H1 (cell line): Measurements from ENCODE around the gene DIO3. TPM values are rescaled to one million over a fixed set of nuclear protein-coding genes. Genes with fewer than 3 reads are reported as not detected.

Experiments
- CTCF ChIA-PET: fragments of 300-600 bp; sonication (Branson Sonifier 250); formaldehyde crosslinking; loops from one replicate; lab custom pipeline; 2021; ENCODE audit not compliant: partially characterized antibody; lab: Charles Lee
- POLR2A ChIA-PET: fragments of 300-600 bp; sonication (Branson Sonifier 250); formaldehyde crosslinking; loops from one replicate; lab custom pipeline; 2021; ENCODE audit warnings: inconsistent platforms; ENCODE audit not compliant: partially characterized antibody; lab: Charles Lee
- DNase-seq, 2 experiments: peaks; one replicate each; pipeline versions ENCODE4 v3.0.0 to v3.0.0-alpha.2; 2010 to 2022; ENCODE audit warnings: low spot score in 2 of 2, low read depth in 1 of 2, mixed read lengths in 1 of 2
- FAIRE-seq: peaks from 2 replicates; lab custom pipeline; 2011; peaks lifted over from hg19 to GRCh38; lab: Jason Lieb, UNC
- H2AFZ ChIP-seq: 2 replicates; pipeline ENCODE4 v1.8.1; 2012; ENCODE audit warnings: low read length, inconsistent platforms
- H2AK5ac ChIP-seq: 2 replicates; pipeline ENCODE4 v1.6.1; 2013; ENCODE audit warnings: low read depth, low read length
- H2BK120ac ChIP-seq: replicated peaks from 2 replicates; pipeline ENCODE3; 2013; ENCODE audit warnings: low read depth, low read length, inconsistent platforms
- H2BK12ac ChIP-seq: 2 replicates; pipeline ENCODE4 v1.6.1; 2013; ENCODE audit warnings: low read depth, low read length
- H2BK15ac ChIP-seq: 2 replicates; pipeline ENCODE4 v1.6.1; 2013; ENCODE audit warnings: low read length
- H2BK20ac ChIP-seq: 2 replicates; pipeline ENCODE4 v1.6.1; 2013; ENCODE audit warnings: low read length
- H2BK5ac ChIP-seq: 2 replicates; pipeline ENCODE4 v1.6.1; 2013; ENCODE audit warnings: low read depth, low read length
- H3K14ac ChIP-seq: 2 replicates; pipeline ENCODE4 v1.6.1; 2013; ENCODE audit warnings: inconsistent platforms; ENCODE audit not compliant: insufficient read length
- H3K18ac ChIP-seq: 2 replicates; pipeline ENCODE4 v1.6.1; 2013; ENCODE audit warnings: low read length; ENCODE audit errors: extremely low read depth
- H3K23ac ChIP-seq: 2 replicates; pipeline ENCODE4 v1.6.1; 2013; ENCODE audit warnings: inconsistent platforms; ENCODE audit not compliant: insufficient read length
- H3K23me2 ChIP-seq: 2 replicates; pipeline ENCODE4 v1.6.1; 2013; ENCODE audit warnings: low read depth, low read length
- H3K27ac ChIP-seq: 2 replicates; pipeline ENCODE4 v1.6.1; 2011; ENCODE audit warnings: low read depth, low read length, inconsistent platforms
- H3K27me3 ChIP-seq, 4 experiments: replicated peaks in 1 of 4; 1 replicate in 1 of 4; 2 replicates in 3 of 4; pipeline versions ENCODE4 v1.6.1 to v1.8.1; 2011 to 2013; ENCODE audit warnings: low read length in 3 of 4, mild to moderate bottlenecking in 3 of 4, inconsistent platforms in 2 of 4, mixed read lengths in 2 of 4, moderate library complexity in 1 of 4; ENCODE audit not compliant: control insufficient read depth in 3 of 4, insufficient read depth in 3 of 4; ENCODE audit errors: extremely low read depth in 1 of 4
- H3K36me3 ChIP-seq, 4 experiments: 2 replicates each; pipeline versions ENCODE4 v1.6.1 to v1.8.1; 2011 to 2013; ENCODE audit warnings: mild to moderate bottlenecking in 4 of 4, low read length in 3 of 4, moderate library complexity in 2 of 4, control low read depth in 1 of 4, inconsistent platforms in 1 of 4; ENCODE audit not compliant: insufficient read depth in 4 of 4, control insufficient read depth in 2 of 4
- H3K4ac ChIP-seq: replicated peaks from 2 replicates; pipeline ENCODE3; 2013; ENCODE audit warnings: low read length, low read depth, mixed read lengths, inconsistent platforms; ENCODE audit not compliant: insufficient read length
- H3K4me1 ChIP-seq, 4 experiments: replicated peaks in 1 of 4; 1 replicate in 1 of 4; 2 replicates in 3 of 4; pipeline versions ENCODE4 v1.6.1 to v1.8.1; 2011 to 2013; ENCODE audit warnings: low read length in 3 of 4, inconsistent platforms in 2 of 4, mixed read lengths in 1 of 4; ENCODE audit not compliant: insufficient read depth in 4 of 4, control insufficient read depth in 3 of 4
- H3K4me2 ChIP-seq, 2 experiments: 2 replicates each; pipeline versions ENCODE4 v1.6.1 to v1.8.1; 2011 to 2013; ENCODE audit warnings: low read depth in 2 of 2, low read length in 2 of 2, control low read depth in 1 of 2, inconsistent platforms in 1 of 2, mild to moderate bottlenecking in 1 of 2; ENCODE audit not compliant: insufficient read depth in 1 of 2
- H3K4me3 ChIP-seq, 4 experiments: fragments of 200-600, 300-600 bp in 1 of 4; sonication (generic), shearing (Covaris generic), sonication (Bioruptor Twin) in 1 of 4; 2 replicates each; pipeline versions ENCODE4 v1.5.1 to v1.8.1; 2011 to 2016; ENCODE audit warnings: low read length in 4 of 4, low read depth in 3 of 4, control low read depth in 2 of 4, inconsistent platforms in 2 of 4, mild to moderate bottlenecking in 2 of 4, mixed read lengths in 1 of 4, moderate library complexity in 1 of 4; ENCODE audit not compliant: insufficient read depth in 2 of 4; ENCODE audit errors: extremely low read depth in 1 of 4
- H3K56ac ChIP-seq: replicated peaks from 2 replicates; pipeline ENCODE3; 2013; ENCODE audit warnings: low read depth, mild to moderate bottlenecking, mixed read lengths, low read length, inconsistent platforms; ENCODE audit not compliant: insufficient read length
- H3K79me1 ChIP-seq: 2 replicates; pipeline ENCODE4 v1.6.1; 2013; ENCODE audit warnings: low read depth, low read length, control low read depth
- H3K79me2 ChIP-seq, 2 experiments: 2 replicates each; pipeline versions ENCODE4 v1.6.1 to v1.8.1; 2012 to 2013; ENCODE audit warnings: low read length in 2 of 2, mild to moderate bottlenecking in 2 of 2, inconsistent platforms in 1 of 2; ENCODE audit not compliant: insufficient read depth in 2 of 2, control insufficient read depth in 1 of 2
- H3K9ac ChIP-seq, 4 experiments: replicated peaks in 1 of 4; 1 replicate in 1 of 4; 2 replicates in 3 of 4; pipeline versions ENCODE4 v1.6.1 to v1.8.1; 2011 to 2013; ENCODE audit warnings: low read depth in 3 of 4, low read length in 3 of 4, control low read depth in 2 of 4, mild to moderate bottlenecking in 2 of 4, moderate library complexity in 2 of 4, inconsistent platforms in 1 of 4; ENCODE audit errors: extremely low read depth in 1 of 4
- H3K9me3 ChIP-seq, 2 experiments: 2 replicates each; pipeline versions ENCODE4 v1.6.1 to v1.8.1; 2012 to 2013; ENCODE audit warnings: mild to moderate bottlenecking in 2 of 2, moderate library complexity in 2 of 2, control low read depth in 1 of 2, inconsistent platforms in 1 of 2, low read depth in 1 of 2, low read length in 1 of 2, mixed read lengths in 1 of 2; ENCODE audit not compliant: insufficient read depth in 2 of 2
- H4K20me1 ChIP-seq, 2 experiments: replicated peaks in 1 of 2; 2 replicates each; pipeline versions ENCODE3 to v1.8.1; 2011 to 2013; ENCODE audit warnings: inconsistent platforms in 2 of 2, low read length in 2 of 2, mild to moderate bottlenecking in 1 of 2; ENCODE audit not compliant: insufficient read depth in 2 of 2, control insufficient read depth in 1 of 2
- H4K5ac ChIP-seq: 2 replicates; pipeline ENCODE4 v1.6.1; 2013; ENCODE audit warnings: low read length, low read depth, mixed read lengths, inconsistent platforms; ENCODE audit not compliant: insufficient read length
- H4K8ac ChIP-seq: 2 replicates; pipeline ENCODE4 v1.8.0; 2013; ENCODE audit warnings: mild to moderate bottlenecking, moderate library complexity, low read length, inconsistent platforms; ENCODE audit not compliant: insufficient read depth; ENCODE audit errors: extremely low read depth
- H4K91ac ChIP-seq: replicated peaks from 2 replicates; pipeline ENCODE3; 2013; ENCODE audit warnings: low read length, mixed read lengths, inconsistent platforms; ENCODE audit not compliant: insufficient read length
- ASH2L ChIP-seq: fragments of 200-600, 300-600 bp; sonication (generic); IDR thresholded peaks from one replicate; pipeline ENCODE4 v1.7.1; 2017; ENCODE audit warnings: low read length
- ATF3 ChIP-seq: IDR thresholded peaks from 2 replicates; pipeline ENCODE4 v1.6.1; 2011; ENCODE audit warnings: low read depth, mild to moderate bottlenecking, low read length; ENCODE audit not compliant: insufficient read depth
- CHD1 ChIP-seq: IDR thresholded peaks from 2 replicates; pipeline ENCODE4 v1.6.1; 2012; ENCODE audit warnings: low read depth, low read length, improper control_type of control experiment
- CTBP2 ChIP-seq: IDR thresholded peaks from 2 replicates; pipeline ENCODE4 v1.7.0; 2011; ENCODE audit warnings: borderline replicate concordance, mild to moderate bottlenecking, moderate library complexity, mixed read lengths, low read length; ENCODE audit not compliant: insufficient read depth, insufficient read length
- NANOG ChIP-seq: IDR thresholded peaks from 2 replicates; pipeline ENCODE4 v1.6.1; 2011; ENCODE audit warnings: low read length, low read depth, mild to moderate bottlenecking, inconsistent platforms; ENCODE audit not compliant: insufficient read depth, poor library complexity, severe bottlenecking
- NRF1 ChIP-seq: IDR thresholded peaks from 2 replicates; pipeline ENCODE4 v1.6.1; 2011; ENCODE audit warnings: mild to moderate bottlenecking, low read depth, low read length, improper control_type of control experiment
- RAD21 ChIP-seq, 2 experiments: IDR thresholded peaks in 1 of 2; conservative IDR thresholded peaks in 1 of 2; 2 replicates each; pipeline ENCODE4 v1.6.1; 2011; ENCODE audit warnings: low read depth in 2 of 2, low read length in 2 of 2, improper control_type of control experiment in 1 of 2, inconsistent platforms in 1 of 2, mild to moderate bottlenecking in 1 of 2, moderate library complexity in 1 of 2
- SAP30 ChIP-seq: fragments of 300-600 bp; sonication (generic); IDR thresholded peaks from 2 replicates; pipeline ENCODE4 v1.7.1; 2012; ENCODE audit warnings: low read length, moderate library complexity, mild to moderate bottlenecking, inconsistent platforms; ENCODE audit not compliant: insufficient read depth, insufficient replicate concordance
- SUZ12 ChIP-seq: fragments of 200-600 bp; sonication (generic); IDR thresholded peaks from 2 replicates; pipeline ENCODE4 v1.6.1; 2012; ENCODE audit warnings: mild to moderate bottlenecking, inconsistent platforms, low read length, moderate library complexity, mixed read lengths
- TBP ChIP-seq: IDR thresholded peaks from 2 replicates; pipeline ENCODE4 v1.6.1; 2011; ENCODE audit warnings: low read depth, low read length, improper control_type of control experiment
- WGBS, 2 experiments: shearing (Covaris generic) in 1 of 2; methylation state at CpG; one replicate each; pipeline versions ENCODE4 v1.1.6 to v1.1.7; 2013 to 2015; ENCODE audit warnings: low lambda C conversion rate in 2 of 2, mixed read lengths in 2 of 2, inconsistent platforms in 1 of 2, low coverage in 1 of 2, missing lambda C conversion rate in 1 of 2; ENCODE audit not compliant: insufficient replicate concordance in 2 of 2, insufficient coverage in 1 of 2, insufficient read length in 1 of 2; ENCODE audit errors: extremely low coverage in 1 of 2, missing lambda C conversion rate in 1 of 2; 5-methylcytosine and 5-hydroxymethylcytosine counted together
- polyA plus RNA-seq, 7 experiments: library from polyadenylated mRNA; depleted of rRNA in 3 of 7; stranded (reverse) in 5 of 7; unstranded in 2 of 7; fragments of >200 nt in 5 of 7; fragments of 200-250 nt in 2 of 7; gene quantifications; 1 replicate in 5 of 7; 2 replicates in 1 of 7; 4 replicates in 1 of 7; pipeline versions ENCODE4 v1.2.1 to v1.2.3, GENCODE V29; 2011 to 2013; ENCODE audit warnings: missing spikeins in 2 of 7, mixed read lengths in 2 of 7
- total RNA-seq: library from RNA; stranded (reverse); fragmentation: NEBNext Ultra II Directional; extraction: Animal tissue kit (Norgen Biotek cat#: 25700); gene quantifications from 2 replicates; pipeline ENCODE4 v1.2.1, GENCODE V29; 2021

DIO3 gene
- total and polyA plus RNA-seq, 2 of the 8 experiments (the other 6 are each of a cell fraction or from before 2014, with no cell fraction given) = 0.17 to 0.19 TPM

GRCh38 chr14:101547961-101548669 lies 13.2 kb upstream of the DIO3 start:
- Histone ChIP-seq H3K79me2 (no peaks in the 10 kb centered on the region), H2BK120ac (no peak overlapping the region), H2BK5ac (no peak overlapping the region), H3K9ac (no peak overlapping the region), H3K4ac (no peak overlapping the region), H2BK20ac (no peak overlapping the region), H3K4me1 (peaks cover 0 to 3% (median 0%) of the 10 kb centered on the region in 4 experiments; a peak in 2 of 7 replicates), H3K4me3 (no peak overlapping the region), H3K23me2 (peaks cover 7% of the 10 kb centered on the region; the same call in 1 of the 2 replicates), H3K27ac (no peak overlapping the region), H4K91ac (no peak overlapping the region), H3K14ac (no peak overlapping the region), H2AK5ac (no peak overlapping the region), H4K20me1 (no peaks in the 10 kb centered on the region), H3K18ac (no peak overlapping the region), H3K9me3 (no peaks in the 10 kb centered on the region), H2AFZ (no peak overlapping the region), H2BK12ac (no peak overlapping the region), H3K36me3 (no peaks in the 10 kb centered on the region), H4K8ac (no peak overlapping the region), H3K79me1 (no peaks in the 10 kb centered on the region), H3K56ac (no peak overlapping the region), H4K5ac (no peak overlapping the region), H3K4me2 (no peak overlapping the region), H2BK15ac (no peak overlapping the region), H3K23ac (no peak overlapping the region), H3K27me3 (no peaks in the 10 kb centered on the region)
- CTCF ChIA-PET = interaction anchor here (0.6 kb wide), 1 partner anchor 265 kb away, joined by 3 read pairs; no protein-coding TSS in a partner anchor
- TF ChIP-seq CTBP2 = no peak
- TF ChIP-seq NRF1 = no peak
- TF ChIP-seq CHD1 = no peak
- no peak for TF ChIP-seq ASH2L
- no peak for TF ChIP-seq RAD21 (IDR thresholded peaks at IDR 0.05 in 1 of 2, conservative IDR thresholded peaks at IDR 0.05 in 1 of 2; ENCODE audit: low read depth in 2 of 2, low read length in 2 of 2)
- no peak for TF ChIP-seq SUZ12
- no peak for TF ChIP-seq TBP
- TF ChIP-seq NANOG = no peak
- TF ChIP-seq SAP30 = no peak
- no peak for TF ChIP-seq ATF3
- FAIRE-seq (no peak), DNase-seq (no peak)
- POLR2A ChIA-PET = interaction anchor here (1.6 kb wide), 1 partner anchor 15 kb away, joined by 4 read pairs; no protein-coding TSS in a partner anchor
- 77% methylated on average over 6 of the region's 16 CpGs; no CpG with 5 or more reads in 1 of the 2 experiments for WGBS, 2 experiments
